GM19025 (cell line): ENCODE data around the gene GATC.
"Not testable (repeated sequence)": the region's sequence is repeated elsewhere in the genome, so short reads cannot be mapped to it uniquely, and the experiment has no call there.

ENCODE experiments used
- ATAC-seq: cut with Tn5 transposase; IDR thresholded peaks from one replicate; pipeline ENCODE4 v1.9.1; 2021; ENCODE audit warnings: mild to moderate bottlenecking, low read depth, moderate library complexity; ENCODE audit not compliant: unreplicated experiment

Gene GATC

DNA sequence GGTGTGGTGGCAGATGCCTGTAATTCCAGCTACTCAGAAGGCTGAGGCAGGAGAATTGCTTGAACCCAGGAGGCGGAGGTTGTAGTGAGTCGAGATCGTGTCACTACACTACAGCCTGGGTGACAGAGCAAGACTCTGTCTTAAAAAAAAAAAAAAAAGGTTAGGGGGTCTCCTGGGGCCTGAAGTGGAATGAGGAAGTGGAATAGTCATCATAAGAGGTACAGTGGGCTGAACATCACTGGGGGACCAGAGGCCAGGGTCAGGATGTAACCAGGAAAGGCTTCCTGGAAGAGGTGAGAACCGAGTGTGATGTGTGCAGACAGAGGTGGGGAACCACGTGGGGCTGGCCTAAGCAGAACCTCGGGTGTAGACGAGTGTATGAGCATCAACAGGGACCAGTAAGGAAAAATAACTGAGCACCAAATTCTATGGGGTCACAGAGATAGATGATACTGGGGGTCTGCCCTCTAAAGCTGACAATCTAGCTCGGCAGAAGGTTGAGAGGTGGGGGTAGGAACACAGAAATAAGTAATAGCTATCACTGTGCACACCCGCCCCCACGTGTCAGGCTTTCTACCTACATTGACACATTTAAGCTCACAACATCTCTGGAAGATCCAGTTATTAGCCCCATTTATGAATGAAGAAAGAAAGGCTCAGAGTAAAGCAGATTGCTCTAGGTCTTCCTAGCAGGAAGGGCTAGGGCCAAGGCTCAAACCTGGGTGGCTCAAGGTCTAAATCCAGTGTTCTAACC is 13.3 kb upstream of the GATC start:
- no peak for ATAC-seq

DNA sequence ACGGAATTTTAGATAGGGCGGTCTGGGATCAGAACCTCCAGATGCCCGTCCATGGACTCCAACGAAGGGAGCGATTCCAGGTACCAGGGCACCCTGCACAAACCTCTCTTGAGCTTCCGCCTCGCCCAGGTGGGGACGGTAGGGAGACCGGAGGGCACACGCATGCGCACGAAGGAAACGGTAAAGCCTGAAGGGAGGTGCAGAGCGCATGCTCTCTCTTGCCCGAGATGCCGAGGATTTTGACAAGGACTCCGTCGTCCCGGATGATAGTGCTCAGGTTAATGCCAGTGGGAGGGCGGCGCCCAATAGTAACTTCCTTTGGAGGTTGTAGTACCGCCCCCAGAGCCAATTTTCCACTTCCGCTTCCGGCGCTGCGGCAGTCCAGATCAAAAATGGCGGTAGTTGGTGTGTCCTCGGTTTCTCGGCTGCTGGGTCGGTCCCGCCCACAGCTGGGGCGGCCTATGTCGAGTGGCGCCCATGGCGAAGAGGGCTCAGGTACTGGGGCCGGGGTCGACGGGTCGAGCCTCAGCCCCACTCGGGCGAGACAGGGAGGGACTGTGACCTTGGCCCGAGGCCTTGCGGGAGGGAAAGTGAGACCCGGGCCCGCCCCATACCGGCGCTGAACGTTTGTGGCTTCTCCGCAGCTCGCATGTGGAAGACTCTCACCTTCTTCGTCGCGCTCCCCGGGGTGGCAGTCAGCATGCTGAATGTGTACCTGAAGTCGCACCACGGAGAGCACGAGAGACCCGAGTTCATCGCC is 8.3 kb upstream of the GATC start, which contains the start of gene COX6A1:
Gene COX6A1, plus strand, starts transcription at position 379 of the 760 bp plus-strand sequence. Its CDS starts 14 bp downstream, at position 393.
- peak; percentile 98 for ATAC-seq

- ATAC-seq: no peak
Measured at GRCh38 chr12:120438495-120439198, 7.6 kb upstream of the GATC start.

- no peak for ATAC-seq
Measured at GRCh38 chr12:120439646-120440247, 6.5 kb upstream of the GATC start.

DNA sequence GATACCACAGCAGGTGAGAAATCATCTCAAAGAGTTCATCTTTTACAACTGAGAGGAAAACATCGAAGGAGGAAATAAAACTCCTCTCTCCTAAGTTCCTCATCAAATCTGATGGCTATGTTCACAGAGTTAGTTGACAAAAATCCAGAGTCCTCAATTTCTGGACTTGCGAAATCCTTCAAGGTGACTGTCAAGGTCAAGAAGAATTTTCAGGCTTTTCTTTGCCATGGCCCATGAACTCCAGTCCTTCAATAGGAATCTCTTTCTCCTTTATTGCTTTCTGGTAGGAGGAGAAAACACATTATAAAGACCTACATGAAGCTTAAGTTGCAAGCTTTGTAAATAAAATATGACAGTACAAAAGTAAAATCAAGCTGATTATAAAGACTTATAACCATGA is 1.6 kb upstream of the GATC start:
- no peak for ATAC-seq

DNA sequence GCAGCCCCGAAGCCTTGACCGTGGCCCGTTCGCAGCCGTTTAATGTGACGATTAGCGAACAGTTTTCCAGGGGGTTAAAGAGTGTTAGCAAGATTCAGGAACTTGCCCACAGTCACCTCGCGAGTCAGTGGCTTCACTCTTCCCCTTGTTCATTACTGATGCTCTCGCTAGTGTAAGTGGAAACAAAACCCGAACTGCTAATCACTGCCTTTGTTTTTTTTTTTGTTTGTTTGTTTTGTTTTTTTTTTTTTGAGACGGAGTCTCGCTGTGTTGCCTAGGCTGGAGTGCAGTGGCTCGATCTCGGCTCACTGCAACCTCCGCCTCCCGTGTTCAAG is 567 bp downstream of the GATC start:
- ATAC-seq: not testable (repeated sequence)

DNA sequence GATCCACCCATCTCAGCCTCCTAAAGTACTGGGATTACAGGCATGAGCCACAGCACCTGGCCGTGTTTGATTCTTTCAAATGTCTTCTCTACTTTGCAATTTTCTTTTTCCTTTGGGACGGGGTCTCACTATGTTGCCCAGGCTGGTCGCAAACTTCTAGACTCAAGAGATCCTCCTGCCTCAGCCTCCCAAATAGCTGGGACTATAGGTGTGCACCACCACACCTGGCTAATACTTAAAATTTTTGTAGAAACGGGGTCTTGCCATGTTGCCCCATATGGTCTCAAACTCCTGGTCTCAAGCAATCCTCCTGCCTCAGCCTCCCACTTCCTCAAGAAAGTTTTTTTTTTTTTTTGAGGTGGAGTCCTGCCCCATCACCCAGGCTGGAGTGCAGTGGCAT is 1.7 kb downstream of the GATC start:
- no peak for ATAC-seq

- ATAC-seq: not testable (repeated sequence)
Measured at GRCh38 chr12:120452524-120452923, 6.3 kb downstream of the GATC start.

- no peak for ATAC-seq
Measured at GRCh38 chr12:120453060-120453750, 7.0 kb downstream of the GATC start.

- ATAC-seq: no peak
Measured at GRCh38 chr12:120453977-120454376, 7.7 kb downstream of the GATC start.

- no peak for ATAC-seq
Measured at GRCh38 chr12:120455302-120455701, 9.1 kb downstream of the GATC start.

- no peak for ATAC-seq
Measured at GRCh38 chr12:120457133-120457532, 10.9 kb downstream of the GATC start.

- no peak for ATAC-seq
Measured at GRCh38 chr12:120460157-120460556, 13.9 kb downstream of the GATC start.

DNA sequence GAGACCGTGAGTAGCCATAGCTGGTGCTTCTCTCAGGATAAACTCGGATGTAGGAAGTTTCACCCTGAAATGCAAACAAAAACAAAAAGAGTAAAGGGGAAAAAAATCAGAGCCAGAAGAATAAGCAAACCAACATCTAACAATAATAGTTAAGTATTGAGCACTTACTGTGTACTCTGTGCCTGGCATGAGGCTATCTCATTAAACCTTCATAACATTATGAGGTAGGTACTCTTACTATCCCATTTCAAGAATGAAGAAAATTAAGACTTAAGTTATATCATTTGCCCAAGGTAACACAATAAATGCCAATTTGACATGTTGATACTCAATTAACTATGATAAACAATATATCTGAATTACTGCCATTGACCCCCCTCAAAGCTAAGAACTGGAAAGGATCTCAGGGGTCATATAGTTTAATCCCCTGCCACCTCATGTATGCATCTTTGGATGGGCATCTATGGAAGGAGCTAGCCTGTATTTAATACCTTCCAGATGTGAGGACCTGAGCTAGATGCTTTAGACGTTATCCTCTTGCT is 15.9 kb downstream of the GATC start:
- ATAC-seq: no peak

GRCh38 chr12:120463712-120464111 is 17.5 kb downstream of the GATC start:
- no peak for ATAC-seq

- no peak for ATAC-seq
Measured at GRCh38 chr12:120465756-120466155, 19.5 kb downstream of the GATC start.

GRCh38 chr12:120466560-120467315 is 20.5 kb downstream of the GATC start:
- ATAC-seq: no peak

GRCh38 chr12:120467439-120467838 is 21.2 kb downstream of the GATC start:
- ATAC-seq: no peak

DNA sequence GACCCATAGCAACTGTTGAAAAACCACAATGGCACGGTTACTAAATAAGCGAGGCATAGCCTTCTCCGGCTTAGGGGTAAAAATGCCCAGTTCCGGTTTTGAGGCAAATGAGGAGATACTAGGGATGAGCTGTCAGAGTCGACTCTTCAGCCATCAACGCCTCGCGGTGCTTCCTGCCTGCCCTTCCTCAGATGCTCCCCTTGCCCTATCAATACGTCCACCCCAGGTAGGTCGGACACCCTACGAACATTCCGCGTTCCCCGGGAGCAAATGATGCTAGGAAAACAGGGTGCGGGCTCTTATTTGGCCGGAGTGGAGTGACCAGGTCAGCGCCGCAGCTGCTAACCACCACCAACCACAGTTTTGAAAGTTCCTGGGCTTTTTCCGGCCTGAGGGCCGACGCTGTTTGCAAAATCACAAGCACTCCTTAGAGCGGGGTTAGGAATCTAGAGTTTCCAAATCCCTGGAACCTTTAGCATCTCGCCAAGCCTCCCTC is 22.1 kb downstream of the GATC start:
- no peak for ATAC-seq
